ENCODE measurements around the gene CDH5.

DNA sequence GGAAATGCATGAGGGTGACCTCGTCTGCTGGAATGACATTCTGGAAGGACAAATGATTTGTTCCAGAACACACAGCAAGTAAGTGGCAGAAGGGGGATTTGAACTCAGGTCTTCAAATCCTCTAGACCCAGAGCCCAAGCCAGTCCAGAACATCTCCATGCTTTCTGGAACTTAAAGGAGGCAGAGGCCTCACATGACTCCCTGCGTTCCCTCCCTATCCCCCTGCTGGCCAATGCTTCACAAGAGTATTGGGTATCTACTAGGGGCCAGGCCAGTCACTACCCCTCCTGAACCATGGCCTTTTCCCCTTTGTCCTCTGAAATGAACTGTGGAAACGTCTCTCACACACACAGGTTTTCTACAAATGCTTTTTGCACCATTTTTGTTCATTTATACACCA lies 53.0 kb downstream of the CDH5 start:
- TF ChIP-seq, protein P1, sequence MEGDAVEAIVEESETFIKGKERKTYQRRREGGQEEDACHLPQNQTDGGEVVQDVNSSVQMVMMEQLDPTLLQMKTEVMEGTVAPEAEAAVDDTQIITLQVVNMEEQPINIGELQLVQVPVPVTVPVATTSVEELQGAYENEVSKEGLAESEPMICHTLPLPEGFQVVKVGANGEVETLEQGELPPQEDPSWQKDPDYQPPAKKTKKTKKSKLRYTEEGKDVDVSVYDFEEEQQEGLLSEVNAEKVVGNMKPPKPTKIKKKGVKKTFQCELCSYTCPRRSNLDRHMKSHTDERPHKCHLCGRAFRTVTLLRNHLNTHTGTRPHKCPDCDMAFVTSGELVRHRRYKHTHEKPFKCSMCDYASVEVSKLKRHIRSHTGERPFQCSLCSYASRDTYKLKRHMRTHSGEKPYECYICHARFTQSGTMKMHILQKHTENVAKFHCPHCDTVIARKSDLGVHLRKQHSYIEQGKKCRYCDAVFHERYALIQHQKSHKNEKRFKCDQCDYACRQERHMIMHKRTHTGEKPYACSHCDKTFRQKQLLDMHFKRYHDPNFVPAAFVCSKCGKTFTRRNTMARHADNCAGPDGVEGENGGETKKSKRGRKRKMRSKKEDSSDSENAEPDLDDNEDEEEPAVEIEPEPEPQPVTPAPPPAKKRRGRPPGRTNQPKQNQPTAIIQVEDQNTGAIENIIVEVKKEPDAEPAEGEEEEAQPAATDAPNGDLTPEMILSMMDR (IDR thresholded peaks at IDR 0.05; ENCODE audit: low read depth, low read length, missing input control): no peak
- TF ChIP-seq, protein P2, sequence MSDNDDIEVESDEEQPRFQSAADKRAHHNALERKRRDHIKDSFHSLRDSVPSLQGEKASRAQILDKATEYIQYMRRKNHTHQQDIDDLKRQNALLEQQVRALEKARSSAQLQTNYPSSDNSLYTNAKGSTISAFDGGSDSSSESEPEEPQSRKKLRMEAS (IDR thresholded peaks at IDR 0.05): no peak
- TF ChIP-seq YY1 (IDR thresholded peaks at IDR 0.05): no peak
- no peak for TF ChIP-seq GABPA (IDR thresholded peaks at IDR 0.05 in 1 of 2, conservative IDR thresholded peaks at IDR 0.05 in 1 of 2)
- TF ChIP-seq, protein P3, sequence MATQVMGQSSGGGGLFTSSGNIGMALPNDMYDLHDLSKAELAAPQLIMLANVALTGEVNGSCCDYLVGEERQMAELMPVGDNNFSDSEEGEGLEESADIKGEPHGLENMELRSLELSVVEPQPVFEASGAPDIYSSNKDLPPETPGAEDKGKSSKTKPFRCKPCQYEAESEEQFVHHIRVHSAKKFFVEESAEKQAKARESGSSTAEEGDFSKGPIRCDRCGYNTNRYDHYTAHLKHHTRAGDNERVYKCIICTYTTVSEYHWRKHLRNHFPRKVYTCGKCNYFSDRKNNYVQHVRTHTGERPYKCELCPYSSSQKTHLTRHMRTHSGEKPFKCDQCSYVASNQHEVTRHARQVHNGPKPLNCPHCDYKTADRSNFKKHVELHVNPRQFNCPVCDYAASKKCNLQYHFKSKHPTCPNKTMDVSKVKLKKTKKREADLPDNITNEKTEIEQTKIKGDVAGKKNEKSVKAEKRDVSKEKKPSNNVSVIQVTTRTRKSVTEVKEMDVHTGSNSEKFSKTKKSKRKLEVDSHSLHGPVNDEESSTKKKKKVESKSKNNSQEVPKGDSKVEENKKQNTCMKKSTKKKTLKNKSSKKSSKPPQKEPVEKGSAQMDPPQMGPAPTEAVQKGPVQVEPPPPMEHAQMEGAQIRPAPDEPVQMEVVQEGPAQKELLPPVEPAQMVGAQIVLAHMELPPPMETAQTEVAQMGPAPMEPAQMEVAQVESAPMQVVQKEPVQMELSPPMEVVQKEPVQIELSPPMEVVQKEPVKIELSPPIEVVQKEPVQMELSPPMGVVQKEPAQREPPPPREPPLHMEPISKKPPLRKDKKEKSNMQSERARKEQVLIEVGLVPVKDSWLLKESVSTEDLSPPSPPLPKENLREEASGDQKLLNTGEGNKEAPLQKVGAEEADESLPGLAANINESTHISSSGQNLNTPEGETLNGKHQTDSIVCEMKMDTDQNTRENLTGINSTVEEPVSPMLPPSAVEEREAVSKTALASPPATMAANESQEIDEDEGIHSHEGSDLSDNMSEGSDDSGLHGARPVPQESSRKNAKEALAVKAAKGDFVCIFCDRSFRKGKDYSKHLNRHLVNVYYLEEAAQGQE (IDR thresholded peaks at IDR 0.05): no peak
- TF ChIP-seq RXRA (IDR thresholded peaks at IDR 0.05): no peak
- TF ChIP-seq NR2F2 (IDR thresholded peaks at IDR 0.05): no peak
- TF ChIP-seq SP1 (IDR thresholded peaks at IDR 0.05): no peak
- TF ChIP-seq, protein P4, sequence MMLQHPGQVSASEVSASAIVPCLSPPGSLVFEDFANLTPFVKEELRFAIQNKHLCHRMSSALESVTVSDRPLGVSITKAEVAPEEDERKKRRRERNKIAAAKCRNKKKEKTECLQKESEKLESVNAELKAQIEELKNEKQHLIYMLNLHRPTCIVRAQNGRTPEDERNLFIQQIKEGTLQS (IDR thresholded peaks at IDR 0.05): no peak
- no peak for TF ChIP-seq TAF1 (conservative IDR thresholded peaks at IDR 0.05)
- no peak for TF ChIP-seq JUND (IDR thresholded peaks at IDR 0.05)
- no peak for TF ChIP-seq FOXA1 (IDR thresholded peaks at IDR 0.05)
- no peak for TF ChIP-seq RAD21 (IDR thresholded peaks at IDR 0.05)
